ENCODE data around the gene GJD4.

Gene GJD4, protein sequence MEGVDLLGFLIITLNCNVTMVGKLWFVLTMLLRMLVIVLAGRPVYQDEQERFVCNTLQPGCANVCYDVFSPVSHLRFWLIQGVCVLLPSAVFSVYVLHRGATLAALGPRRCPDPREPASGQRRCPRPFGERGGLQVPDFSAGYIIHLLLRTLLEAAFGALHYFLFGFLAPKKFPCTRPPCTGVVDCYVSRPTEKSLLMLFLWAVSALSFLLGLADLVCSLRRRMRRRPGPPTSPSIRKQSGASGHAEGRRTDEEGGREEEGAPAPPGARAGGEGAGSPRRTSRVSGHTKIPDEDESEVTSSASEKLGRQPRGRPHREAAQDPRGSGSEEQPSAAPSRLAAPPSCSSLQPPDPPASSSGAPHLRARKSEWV

DNA sequence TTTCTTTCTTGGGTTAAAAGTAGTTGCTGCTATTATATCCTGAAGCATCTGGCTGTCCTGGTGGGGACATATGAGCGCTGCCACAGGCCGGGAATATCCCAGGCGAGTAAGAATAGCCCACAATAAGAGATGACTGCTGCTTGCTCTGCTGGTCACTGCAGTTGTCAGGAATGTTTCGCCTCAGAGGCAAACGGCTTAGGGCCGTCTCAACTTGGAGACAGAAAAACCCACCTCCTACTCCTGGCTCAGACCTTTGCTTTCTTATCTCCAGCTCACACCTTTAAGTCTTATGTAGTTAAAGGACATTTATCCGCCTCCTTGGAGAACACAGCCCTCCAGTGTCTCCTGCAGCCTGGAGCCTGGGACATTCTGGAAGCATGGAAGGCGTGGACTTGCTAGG is at the start of gene GJD4:
Gene GJD4, plus strand, starts transcription at position 151 of the 400 bp plus-strand sequence. Its CDS starts 227 bp downstream, at position 378.
- DNase-seq = no peak

DNA sequence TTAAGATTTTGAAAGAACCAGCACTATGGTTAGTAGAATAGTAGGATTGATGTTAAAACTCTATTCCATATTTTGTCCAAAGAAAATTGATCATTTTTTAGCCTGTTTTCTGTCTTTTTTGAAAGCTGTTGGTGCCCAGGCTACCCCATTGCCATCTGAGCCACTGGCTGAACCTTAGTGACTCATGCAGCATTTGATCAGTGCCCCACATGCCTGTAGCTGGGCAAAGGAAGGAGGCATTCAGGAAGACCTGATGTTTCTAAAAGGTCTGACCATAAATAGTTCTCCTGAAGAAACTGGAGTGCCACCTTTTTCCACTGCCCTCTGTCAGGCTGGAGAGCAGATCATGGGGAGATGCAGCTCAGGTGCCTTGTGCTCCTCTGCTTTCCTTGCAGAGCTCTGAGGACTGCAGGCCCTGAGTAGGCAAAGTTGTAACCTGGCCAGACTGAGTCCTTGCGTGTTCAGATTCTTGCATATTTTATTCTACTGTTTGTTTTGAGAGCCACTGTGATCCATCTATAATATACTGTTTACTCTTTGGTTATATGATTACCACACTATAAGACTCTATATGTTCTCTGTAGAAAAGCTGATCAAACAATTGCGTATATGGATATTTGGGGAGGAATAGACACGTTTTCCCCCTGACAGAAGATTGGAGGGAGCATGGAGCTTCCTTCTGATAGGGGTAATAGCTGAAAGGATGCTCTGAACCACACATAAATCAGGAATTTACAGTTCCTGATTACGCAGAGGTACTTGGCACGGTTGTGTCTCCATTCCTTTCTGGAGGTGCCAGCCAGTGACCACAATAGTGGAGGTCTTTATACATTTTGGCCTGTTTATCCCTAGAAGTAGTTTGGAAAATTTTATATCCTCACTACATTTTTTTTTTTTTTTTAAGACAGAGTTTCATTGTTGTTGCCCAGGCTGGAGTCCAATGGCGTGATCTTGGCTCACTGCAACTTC is 48.9 kb upstream of the GJD4 start:
- DNase-seq = no peak

DNA sequence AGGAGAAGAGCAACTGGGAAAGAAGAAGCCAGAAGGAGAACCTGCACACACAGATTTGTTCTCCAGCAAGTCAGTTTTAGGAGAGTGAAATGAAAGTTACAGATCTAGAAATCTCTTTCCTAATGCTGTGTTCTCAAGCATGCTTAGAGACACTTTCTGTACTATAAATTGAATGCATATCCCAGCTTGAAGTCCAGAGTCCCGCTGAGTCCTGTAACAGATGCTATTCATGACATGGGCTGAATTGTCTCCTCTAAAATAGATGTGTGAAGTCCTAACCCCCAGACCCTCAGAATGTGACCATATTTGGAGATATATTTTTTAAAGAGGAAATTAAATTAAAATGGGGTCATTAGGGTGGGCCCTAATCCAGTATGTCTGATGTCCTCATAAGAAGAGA is 46.9 kb upstream of the GJD4 start:
- DNase-seq = no peak

DNA sequence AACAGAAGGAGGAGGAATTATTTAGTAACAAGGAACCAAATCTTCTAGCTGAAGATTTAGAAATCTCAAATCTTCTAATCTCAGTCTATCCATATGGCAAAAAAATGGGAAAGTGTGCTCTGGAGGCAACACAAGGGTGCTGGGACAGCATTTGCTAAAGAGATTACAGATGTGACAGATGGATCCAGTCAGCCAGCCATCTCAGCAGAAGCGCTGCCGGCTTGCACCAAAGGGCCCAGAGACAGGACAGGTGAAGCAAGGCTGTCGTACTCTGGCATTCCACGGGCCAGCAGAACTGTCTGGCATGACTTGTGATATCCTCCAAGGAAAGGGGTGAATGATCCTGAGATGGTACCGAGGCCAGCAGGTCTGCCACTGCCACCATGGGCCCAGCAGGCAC is 45.7 kb upstream of the GJD4 start:
- DNase-seq = no peak

DNA sequence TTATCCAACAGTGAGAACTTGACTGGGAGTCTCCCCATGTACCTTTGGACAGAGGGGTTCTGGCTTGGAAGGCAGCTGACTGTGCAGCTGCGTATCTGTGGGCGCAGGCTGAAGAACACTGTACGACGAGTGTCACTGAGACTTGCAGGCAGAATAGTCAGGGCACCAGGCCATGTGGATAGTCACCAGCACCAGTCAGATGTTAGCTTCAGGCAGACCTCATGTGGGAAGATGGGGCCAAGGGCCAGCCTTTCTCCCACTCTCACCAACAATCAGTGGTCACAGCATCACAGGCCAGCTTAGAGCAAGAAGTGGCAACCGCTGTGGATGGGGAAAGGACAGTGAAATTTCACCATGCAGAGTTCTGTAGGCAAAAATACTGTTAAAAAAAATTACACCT is 43.4 kb upstream of the GJD4 start:
- DNase-seq = no peak

DNA sequence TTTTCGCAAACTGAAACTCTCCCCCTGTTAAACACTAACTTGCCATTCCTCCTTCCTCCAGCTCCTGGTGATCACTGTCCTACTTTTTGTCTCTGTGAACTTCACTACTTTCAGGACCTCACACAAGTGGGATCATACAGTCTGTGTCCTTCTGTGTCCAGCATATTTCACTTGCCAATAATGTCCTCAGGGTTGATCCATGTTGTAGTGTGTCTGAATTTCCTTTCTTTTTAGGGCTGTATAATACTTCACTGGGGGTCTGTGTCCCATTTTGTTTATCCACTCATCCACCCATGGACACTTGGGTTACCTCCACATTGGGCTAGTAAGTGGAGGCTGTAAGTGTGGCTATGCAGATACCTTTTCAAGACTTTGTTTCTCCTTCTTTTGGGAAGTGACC is 42.7 kb upstream of the GJD4 start:
- no peak for DNase-seq

DNA sequence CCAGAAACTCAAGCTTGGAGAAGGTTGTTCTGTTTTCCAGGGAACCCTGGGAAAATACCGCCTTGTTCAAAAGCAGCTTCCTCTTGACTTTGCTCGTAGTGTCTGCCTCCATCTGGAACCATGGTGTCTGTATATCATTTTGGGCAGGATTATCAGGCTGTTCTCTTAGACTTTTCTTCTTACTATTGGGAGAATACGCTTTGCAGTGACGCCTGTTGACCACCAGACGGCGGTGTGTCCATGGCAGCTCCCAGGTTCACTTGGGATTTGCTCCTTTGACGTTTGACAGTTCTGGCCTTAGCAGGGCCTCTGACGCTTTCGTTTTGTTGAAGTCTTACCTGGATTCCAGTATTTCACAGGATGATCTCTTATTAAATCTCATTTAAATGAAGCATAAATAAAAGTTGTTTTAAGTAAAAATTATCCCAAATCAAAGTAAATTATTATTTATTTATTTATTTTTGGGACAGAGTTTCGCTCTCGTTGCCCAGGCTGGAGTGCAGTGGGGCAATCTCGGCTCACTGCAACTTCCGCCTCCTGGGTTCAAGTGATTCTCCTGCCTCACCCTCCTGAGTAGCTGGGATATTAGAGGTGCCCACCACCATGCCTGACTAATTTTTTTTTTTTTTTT is 41.8 kb upstream of the GJD4 start:
- DNase-seq = peak; percentile 4

DNA sequence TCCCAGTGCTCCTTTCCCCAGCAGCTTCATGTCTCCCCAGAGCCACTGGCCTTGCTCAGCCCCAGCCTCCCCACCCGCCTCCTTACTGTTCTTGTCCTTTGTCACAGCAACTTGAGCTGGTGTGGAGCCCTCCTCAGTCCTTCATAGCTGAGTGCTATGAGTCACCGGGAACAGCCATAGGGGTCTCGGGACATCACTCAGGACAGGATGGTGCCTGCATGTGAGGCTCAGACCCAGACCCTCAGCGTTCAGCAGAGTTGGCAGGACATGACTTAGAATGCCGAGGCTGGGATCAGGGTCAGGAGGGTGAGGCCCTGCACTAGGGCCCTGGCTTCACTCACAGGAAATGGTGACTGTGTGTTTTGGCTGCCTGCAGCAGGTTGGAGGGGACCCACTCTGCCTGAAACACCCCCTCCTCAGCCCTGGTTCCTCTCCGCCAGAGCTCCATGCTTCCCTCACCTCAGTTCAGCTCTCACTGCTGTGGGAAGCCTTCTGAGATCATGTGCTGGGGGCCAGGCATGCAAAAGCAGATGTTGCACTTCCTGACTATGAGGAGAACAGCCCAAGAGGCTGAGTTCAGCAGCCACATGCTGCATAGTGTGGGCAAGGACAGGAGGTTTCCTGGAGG is 40.7 kb upstream of the GJD4 start:
- DNase-seq = no peak

DNA sequence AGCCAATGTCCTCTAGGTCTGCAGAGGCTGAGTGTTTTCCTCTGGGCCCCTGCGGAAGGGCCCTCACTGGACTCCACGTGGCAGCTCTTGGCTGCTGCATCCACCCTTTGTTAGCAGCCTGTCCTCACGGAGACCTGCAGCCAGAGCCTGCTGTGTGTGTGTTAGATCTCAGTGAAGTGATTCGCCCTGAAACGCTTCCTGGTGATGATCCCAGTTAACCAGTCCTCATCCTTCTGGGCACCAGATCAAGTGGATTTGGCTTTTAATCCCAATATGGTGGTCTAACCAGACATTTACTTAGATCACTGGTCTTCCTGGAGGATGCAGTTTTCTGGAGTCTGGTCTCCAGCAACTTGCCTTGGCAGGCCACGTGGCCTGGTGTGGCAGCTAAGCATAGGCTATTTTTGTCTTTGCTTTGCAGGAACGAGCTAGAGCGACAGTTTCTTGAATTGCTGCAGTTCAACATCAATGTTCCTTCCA is 39.5 kb upstream of the GJD4 start:
- no peak for DNase-seq

DNA sequence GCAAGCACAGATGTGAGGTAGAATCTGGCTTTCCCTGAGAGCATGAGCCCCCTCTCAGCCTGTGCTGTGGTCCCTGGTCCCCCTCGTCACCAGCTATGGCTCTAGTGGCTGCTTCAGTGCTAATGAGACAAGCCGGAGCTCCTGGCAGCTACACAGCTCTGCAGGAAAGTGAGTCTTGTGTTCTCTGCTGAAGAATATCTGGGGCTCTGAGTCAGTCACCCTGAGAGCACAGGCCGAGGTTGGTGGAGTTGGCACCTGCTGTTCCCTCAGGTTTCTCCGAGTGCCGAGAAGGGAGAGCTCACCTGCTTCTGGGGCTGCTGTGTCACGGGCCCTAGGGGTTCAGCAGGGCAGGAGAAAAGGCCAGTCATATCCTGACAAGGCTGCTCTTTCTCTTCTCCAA is 37.2 kb upstream of the GJD4 start:
- DNase-seq = no peak

DNA sequence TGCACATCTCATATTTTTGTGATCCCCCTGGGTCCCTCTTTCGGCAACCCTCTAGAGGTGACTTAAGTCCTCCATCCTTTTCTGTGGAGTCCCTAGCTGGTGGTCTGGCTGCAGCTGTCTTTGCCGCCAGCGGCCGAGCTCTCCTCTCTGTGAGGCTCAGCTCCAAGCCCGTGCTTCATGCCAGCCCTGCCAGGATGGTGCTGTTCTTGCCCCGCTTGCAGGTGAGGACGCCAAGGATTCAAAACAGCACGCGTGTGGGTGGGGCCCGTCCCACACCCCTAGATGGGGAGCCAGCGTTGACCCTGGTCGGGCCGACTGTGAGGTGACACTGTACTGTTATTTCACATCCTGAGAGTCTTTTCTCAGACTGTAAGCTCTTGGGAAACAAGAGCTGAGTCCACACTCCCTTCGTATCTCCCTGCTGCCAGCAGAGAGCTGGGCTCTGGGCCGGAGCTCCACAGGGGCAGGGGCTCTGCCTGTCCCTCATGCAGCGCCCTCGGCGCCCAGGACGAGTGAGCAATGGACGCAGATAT is 36.6 kb upstream of the GJD4 start:
- no peak for DNase-seq

DNA sequence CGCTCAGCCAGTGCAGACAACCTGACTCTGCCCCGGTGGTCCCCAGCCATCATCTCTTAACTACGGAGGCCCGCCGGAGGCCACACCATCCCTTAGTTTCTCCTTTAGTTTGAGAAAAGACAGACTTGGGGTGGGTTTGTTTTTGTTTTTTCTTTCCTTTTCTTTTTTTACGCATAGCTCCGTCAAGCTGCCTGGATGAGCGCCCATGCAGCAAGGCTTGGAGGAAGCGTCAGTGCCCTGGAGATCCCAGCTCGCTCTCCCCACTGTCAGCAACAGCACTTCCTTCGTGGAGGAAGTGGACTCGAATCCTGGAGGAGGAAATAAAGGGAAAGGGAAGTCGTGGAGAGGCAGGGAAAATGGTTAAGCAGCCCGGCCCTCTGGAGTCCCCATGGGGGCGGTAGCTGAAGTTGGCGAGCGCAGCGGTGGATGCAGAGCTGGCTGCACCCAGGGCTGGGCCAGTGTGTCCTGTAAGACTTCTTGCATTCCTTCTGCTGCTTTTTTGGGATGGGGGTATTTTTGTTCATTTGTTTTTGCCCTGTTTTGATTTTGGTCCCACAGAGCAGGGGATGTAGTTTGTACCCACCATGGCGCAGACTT is 35.9 kb upstream of the GJD4 start:
- no peak for DNase-seq

DNA sequence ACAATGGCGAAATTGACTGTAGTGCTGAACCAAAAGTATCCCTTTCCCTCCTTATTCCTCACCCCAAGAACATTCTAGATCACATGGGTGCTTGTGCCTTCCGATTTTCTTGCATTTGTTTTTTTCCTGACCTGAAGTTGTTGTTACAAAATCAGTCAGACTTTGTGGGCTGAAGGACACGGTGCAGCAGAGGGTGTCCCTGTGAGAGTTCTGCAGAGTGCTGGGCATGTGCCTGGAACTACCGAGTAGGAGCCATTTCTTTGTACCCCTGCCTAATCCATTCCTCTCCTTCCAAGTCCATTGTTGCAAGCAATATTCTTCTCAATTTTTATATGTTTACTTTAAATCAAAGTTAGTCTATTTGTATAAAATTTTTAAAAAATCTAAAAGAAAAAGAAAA is 35.3 kb upstream of the GJD4 start:
- no peak for DNase-seq

DNA sequence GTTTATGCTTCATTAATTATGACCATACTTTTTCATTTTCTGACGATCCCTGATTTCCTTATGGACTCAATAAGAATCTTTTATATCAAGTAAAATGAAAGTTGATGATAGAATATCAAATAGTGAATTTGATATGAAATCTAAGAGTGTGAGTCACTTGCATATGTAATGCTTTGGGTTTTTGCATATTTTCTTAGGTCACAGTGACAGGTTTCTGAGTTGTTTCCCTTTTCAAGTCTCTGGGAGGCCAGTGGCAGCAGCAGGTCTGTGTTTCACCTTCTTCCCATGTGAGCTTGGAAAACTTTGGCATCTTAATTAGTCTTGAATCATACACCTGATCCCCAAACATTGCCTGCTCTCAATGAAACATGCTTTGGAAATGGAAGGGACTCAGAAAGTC is 34.7 kb upstream of the GJD4 start:
- no peak for DNase-seq

DNA sequence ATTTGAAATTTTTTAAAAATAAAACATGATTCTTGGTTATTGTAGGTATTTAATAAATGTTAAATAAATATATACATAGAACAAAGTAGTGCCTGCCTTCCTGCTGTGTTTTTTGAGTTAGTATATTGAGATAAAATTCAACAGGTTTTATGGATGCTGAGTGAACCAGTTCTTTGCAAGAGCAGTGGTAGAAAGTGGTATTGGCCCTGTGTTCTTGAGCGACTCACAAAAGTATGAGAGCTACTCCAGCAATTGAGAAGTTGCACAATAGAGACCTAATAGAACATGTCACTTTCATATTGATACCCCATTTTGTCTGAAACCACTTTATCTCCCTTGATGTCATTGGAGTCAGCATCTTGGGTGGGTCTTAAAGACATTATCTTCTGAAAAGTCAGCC is 32.6 kb upstream of the GJD4 start:
- no peak for DNase-seq

DNA sequence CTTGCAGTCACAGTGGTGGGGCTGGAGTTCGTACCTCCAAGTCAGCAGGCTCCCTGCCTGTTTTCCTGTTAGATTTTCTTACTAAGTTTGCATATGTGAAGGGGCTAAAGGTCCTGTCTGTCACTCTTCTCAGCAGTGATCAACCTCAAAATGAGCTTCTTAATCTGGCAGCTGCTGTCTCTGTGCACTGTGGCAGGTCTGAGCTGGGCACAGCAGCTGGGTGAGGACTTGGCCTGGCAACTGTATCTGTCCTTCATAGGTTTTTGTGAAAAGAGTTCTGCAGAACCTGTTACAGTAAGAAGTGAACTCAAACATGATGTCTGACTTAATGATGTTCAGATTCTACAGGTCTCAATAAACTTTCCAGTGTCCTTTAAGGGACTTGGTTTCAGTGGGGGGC is 31.3 kb upstream of the GJD4 start:
- DNase-seq = no peak

DNA sequence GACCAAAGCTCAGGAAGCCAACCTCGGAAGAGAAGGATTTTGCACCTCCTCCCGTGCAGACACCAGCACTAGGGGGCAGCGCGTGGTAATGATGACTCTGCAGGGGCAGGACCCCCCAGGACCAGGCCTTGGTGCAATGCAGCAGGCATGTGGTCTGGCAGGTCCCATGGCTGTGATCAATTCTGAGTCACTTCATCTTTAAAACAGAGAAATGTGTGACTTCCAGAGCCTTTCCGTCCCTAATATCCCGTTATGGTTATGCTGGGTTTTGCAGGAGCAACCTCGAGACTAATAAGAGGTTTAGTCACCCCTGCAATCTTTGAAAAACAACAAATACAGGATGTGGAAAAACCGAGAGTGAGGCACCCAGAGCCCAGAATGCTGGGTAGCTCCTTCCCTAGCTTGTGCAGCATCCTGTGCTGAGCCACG is 30.2 kb upstream of the GJD4 start:
- no peak for DNase-seq

DNA sequence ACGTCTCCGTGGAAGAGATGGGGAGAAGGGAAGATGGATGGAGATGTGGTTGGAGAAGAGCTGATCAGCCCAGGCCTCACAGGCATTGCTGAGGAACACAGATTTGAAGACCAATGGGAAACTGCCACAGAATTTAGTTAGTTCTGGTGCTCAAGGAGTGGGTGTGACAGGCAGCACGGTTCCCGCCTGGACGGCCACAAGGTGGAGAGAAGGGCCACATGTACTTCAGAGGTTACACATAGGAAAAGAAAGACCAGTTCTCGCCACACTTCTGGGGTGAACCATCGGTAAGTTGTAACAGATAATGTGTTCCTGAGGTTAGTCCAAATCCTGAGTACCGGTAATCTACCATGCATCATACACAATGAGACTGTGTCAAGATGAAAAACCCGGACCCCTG is 29.5 kb upstream of the GJD4 start:
- DNase-seq = no peak

DNA sequence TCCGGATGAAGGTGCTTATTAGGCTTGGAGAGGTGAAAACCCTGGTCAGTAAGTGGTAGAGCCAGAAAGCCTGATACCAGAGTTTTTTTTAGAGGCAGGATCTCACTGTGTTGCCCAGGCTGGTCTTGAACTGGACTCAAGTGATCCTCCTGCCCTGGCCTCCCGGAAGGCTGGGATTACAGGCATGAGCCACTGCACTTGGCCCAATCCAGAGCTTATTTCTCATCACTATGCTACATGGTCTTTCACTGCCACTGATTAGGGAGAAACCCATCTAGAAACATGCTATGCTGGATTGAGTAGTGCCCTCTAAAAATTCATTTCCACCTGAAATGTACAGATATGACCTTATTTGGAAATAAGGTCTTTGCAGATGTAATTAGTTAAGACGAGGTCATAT is 28.4 kb upstream of the GJD4 start:
- DNase-seq = no peak

DNA sequence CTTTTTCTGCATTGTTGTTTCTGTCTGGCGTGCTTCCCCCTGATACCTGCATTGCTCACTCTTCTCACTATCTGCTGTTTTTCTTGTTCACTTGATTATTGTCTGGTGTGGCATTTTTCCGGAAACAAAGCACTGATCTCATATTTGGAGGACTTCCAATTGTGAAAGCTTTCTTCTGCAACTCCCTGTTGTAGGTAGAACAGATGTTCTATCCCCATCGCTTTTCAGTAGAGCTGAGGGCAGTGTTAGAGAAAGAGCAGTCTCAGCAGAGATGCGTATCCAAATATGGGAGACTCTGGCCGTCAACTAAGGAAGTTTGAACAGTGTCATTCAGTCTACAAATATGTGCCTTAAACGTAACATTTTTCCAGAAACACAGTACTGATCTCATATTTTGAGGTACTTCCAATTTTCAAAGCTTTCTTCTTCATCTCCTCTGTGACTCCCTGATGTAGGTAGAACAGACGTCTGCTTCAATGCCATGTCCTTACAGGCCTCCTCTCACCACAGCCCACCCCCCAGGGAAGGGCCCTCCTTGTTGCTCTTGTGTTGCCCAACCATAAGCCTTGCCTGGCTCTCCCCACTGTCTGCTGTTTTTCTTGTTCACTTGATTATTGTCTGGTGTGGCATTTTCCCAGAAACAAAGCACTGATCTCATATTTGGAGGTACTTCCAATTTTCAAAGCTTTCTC is 27.1 kb upstream of the GJD4 start:
- DNase-seq = no peak

DNA sequence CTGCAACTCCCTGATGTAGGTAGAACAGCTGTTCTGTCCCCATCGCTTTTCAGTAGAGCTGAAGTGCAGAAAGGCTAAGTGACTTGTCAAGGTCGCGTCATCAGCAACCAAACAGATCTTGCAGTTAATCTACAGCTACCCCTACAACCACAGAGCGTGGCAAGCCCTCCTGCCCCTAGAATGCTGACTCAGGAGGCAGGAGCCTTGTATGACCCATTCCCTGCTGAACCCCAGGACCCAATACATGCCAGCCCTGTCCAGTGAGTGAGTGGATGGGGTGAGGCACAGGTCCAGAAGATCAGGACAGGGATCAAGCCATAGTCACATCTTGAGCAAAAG is 26.6 kb upstream of the GJD4 start:
- no peak for DNase-seq

DNA sequence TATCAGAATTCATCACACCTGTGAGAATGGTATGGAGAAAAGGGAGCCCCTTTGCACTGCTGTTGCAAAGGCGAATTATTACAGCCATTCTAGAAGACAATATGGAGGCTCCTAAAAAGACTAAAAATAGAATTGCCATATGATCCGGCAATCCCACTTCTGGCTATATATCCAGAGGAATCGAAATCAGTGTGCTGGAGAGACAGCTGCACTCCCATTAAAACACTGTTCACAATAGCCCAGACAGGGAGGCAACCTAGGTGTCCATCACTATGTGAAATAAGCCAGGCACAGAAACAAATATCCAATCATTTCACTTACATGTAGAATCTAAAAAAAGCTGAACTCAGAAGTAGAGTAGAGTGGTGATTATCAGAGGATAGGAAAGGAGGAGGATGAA is 26.0 kb upstream of the GJD4 start:
- no peak for DNase-seq
